Measurements from ENCODE around the gene ANP32B. TPM values are rescaled to one million over a fixed set of nuclear protein-coding genes. Genes with fewer than 3 reads are reported as not detected.
A peak's percentile ranks its signal among the peaks of the same experiment; 100 is the strongest.

Gene ANP32B
- total RNA-seq, 1 donor: 17.0 TPM

GRCh38 chr9:98007251-98007928 is 24.2 kb downstream of the ANP32B start:
- H3K4me3 ChIP-seq (ENCODE audit: low read depth, low read length): no peak overlapping the region
- no peak for DNase-seq (ENCODE audit: low read depth)
- TF ChIP-seq, protein P1, sequence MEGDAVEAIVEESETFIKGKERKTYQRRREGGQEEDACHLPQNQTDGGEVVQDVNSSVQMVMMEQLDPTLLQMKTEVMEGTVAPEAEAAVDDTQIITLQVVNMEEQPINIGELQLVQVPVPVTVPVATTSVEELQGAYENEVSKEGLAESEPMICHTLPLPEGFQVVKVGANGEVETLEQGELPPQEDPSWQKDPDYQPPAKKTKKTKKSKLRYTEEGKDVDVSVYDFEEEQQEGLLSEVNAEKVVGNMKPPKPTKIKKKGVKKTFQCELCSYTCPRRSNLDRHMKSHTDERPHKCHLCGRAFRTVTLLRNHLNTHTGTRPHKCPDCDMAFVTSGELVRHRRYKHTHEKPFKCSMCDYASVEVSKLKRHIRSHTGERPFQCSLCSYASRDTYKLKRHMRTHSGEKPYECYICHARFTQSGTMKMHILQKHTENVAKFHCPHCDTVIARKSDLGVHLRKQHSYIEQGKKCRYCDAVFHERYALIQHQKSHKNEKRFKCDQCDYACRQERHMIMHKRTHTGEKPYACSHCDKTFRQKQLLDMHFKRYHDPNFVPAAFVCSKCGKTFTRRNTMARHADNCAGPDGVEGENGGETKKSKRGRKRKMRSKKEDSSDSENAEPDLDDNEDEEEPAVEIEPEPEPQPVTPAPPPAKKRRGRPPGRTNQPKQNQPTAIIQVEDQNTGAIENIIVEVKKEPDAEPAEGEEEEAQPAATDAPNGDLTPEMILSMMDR (IDR thresholded peaks at IDR 0.05; ENCODE audit: insufficient read depth, low read length): no peak

DNA sequence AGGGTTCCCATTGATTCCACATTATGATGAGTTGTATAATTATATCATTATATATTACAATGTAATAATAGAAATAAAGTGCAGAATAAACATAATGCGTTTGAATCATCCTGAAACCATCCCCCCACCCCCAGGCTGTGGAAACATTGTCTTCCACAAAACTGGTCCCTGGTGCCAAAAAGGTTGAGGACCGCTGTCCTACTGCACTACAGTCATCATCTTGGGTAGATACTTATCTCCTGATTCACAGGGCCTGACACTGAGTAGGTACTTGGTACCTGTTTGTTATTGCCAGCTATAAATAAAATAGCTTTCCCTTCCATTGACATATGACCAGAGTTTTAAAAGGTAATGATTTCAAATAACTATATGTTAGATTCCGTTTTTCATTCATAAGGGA is 25.6 kb downstream of the ANP32B start:
- TF ChIP-seq, protein P1 (IDR thresholded peaks at IDR 0.05; ENCODE audit: insufficient read depth, low read length): no peak

GRCh38 chr9:98009437-98009836 is 26.3 kb downstream of the ANP32B start:
- no peak overlapping the region for H3K4me3 ChIP-seq (ENCODE audit: low read depth, low read length)
- TF ChIP-seq, protein P1 (IDR thresholded peaks at IDR 0.05; ENCODE audit: insufficient read depth, low read length): no peak
- no peak for DNase-seq (ENCODE audit: low read depth)

More for the DNA sequence above, 25.6 kb downstream of the ANP32B start:
- DNase-seq (ENCODE audit: low read depth): no peak
- H3K4me3 ChIP-seq (ENCODE audit: low read depth, low read length): no peak overlapping the region

DNA sequence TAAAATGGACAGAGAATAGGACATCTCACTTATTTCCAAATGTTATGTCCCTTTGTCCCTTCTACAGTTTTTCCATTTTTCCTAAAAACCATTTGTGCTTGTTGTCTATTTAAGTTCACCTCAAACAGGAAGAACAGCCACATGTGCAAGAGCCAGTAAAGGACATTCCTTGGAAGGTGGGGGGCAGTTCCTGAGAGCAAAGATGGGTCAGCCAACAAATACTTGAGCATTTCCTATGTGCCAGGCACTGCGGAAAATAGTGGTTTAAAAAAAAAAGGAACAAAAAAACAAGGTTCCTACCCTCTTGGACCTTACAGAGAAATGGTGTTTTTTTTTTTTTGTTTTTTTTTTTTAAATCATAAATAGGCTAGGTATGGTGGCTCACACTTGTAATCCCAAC is 26.8 kb downstream of the ANP32B start:
- TF ChIP-seq, protein P1 (IDR thresholded peaks at IDR 0.05; ENCODE audit: insufficient read depth, low read length): no peak
- DNase-seq (ENCODE audit: low read depth): peak; percentile 70
- no peak overlapping the region for H3K4me3 ChIP-seq (ENCODE audit: low read depth, low read length)

DNA sequence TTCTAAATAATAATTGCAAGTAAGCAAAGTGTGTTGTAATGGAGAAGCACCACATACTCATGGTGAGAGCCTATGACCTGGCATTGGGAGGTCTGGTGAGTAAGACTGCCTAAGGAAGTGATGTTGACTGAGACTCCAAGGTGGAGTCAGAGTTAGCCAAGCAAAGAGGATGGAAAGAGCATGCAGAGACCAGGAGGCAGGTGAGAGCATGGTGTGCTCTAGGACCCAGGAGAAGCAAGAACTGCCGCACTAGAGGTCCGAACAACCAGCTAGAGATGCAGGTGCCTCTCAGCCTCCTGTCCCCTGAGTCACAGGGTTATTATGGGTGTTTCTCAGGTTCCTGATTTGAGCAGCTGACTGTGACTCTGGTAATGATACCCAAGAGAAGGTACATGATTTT is 27.3 kb downstream of the ANP32B start:
- DNase-seq (ENCODE audit: low read depth): peak; percentile 36
- no peak overlapping the region for H3K4me3 ChIP-seq (ENCODE audit: low read depth, low read length)

DNA sequence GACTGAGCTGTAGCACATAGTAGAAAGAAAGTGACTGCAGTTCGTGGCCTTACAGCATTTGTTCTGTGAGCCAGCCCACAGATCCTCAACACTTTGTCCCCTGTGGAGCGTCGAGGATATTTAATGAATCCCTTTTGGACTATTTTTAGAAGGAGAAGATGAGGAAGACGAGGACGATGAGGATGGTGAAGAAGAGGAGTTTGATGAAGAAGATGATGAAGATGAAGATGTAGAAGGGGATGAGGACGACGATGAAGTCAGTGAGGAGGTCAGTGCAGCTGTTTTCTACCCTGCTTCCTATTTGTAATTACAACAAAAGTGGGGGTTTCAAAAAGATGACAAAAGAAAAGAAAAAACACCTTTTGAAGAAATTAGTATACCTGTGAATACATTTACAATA is 28.0 kb downstream of the ANP32B start:
- no peak overlapping the region for H3K4me3 ChIP-seq (ENCODE audit: low read depth, low read length)
- TF ChIP-seq, protein P1 (IDR thresholded peaks at IDR 0.05; ENCODE audit: insufficient read depth, low read length): no peak
- DNase-seq (ENCODE audit: low read depth): no peak

More for the DNA sequence above, 27.3 kb downstream of the ANP32B start:
- TF ChIP-seq, protein P1 (IDR thresholded peaks at IDR 0.05; ENCODE audit: insufficient read depth, low read length): no peak

Measured in fibroblast of the aortic adventitia (primary cell).